HEK293T (cell line): Measurements from ENCODE around the gene CR2.
A peak's percentile ranks its signal among the peaks of the same experiment; 100 is the strongest.

Experiments
- CTCF ChIA-PET: fragments of 350-600 bp; formaldehyde crosslinking; extraction: SDS; loops from one replicate; lab custom pipeline; 2021; ENCODE audit warnings: antibody characterized with exemption, inconsistent platforms; lab: Yijun Ruan, JAX
- POLR2A ChIA-PET: fragments of 350-600 bp; formaldehyde crosslinking; extraction: SDS; loops from one replicate; lab custom pipeline; 2020; ENCODE audit warnings: antibody characterized with exemption, inconsistent platforms; lab: Yijun Ruan, JAX
- DNase-seq: peaks from one replicate; pipeline ENCODE4 v3.0.0; 2012; ENCODE audit warnings: mixed read lengths; ENCODE audit errors: extremely low spot score
- ARNT ChIP-seq: fragments of 450-650 bp; IDR thresholded peaks from 2 replicates; pipeline ENCODE4 v1.6.1; 2017; ENCODE audit warnings: mild to moderate bottlenecking
- BHLHE40 ChIP-seq: fragments of 450-650 bp; IDR thresholded peaks from 2 replicates; pipeline ENCODE4 v1.6.1; 2016; ENCODE audit warnings: mild to moderate bottlenecking, moderate library complexity, borderline replicate concordance
- CTBP1 ChIP-seq: fragments of 450-650 bp; IDR thresholded peaks from 2 replicates; pipeline ENCODE4 v1.6.1; 2016; ENCODE audit warnings: borderline replicate concordance
- ELF4 ChIP-seq: fragments of 450-650 bp; IDR thresholded peaks from 2 replicates; pipeline ENCODE4 v1.6.1; 2017; ENCODE audit warnings: antibody characterized with exemption
- FOXA1 ChIP-seq: fragments of 450-650 bp; IDR thresholded peaks from 2 replicates; pipeline ENCODE4 v1.6.1; 2016; ENCODE audit warnings: mild to moderate bottlenecking
- FOXK2 ChIP-seq: fragments of 450-650 bp; IDR thresholded peaks from 2 replicates; pipeline ENCODE4 v1.6.1; 2016; ENCODE audit warnings: mild to moderate bottlenecking
- FOXM1 ChIP-seq: fragments of 450-650 bp; IDR thresholded peaks from 2 replicates; pipeline ENCODE4 v1.6.1; 2017; ENCODE audit warnings: mild to moderate bottlenecking, borderline replicate concordance
- HDGF ChIP-seq: fragments of 450-650 bp; IDR thresholded peaks from 2 replicates; pipeline ENCODE4 v1.6.1; 2017; ENCODE audit warnings: antibody characterized with exemption, borderline replicate concordance
- L3MBTL2 ChIP-seq: fragments of 450-650 bp; conservative IDR thresholded peaks from 2 replicates; pipeline ENCODE4 v1.6.1; 2016; ENCODE audit warnings: mild to moderate bottlenecking
- LEF1 ChIP-seq: fragments of 450-650 bp; IDR thresholded peaks from 2 replicates; pipeline ENCODE4 v1.6.1; 2017; ENCODE audit warnings: mild to moderate bottlenecking, borderline replicate concordance
- NFRKB ChIP-seq: fragments of 450-650 bp; IDR thresholded peaks from 2 replicates; pipeline ENCODE4 v1.6.1; 2016; ENCODE audit warnings: mild to moderate bottlenecking, moderate library complexity
- PKNOX1 ChIP-seq: fragments of 450-650 bp; IDR thresholded peaks from 2 replicates; pipeline ENCODE4 v1.6.1; 2016
- SP1 ChIP-seq: fragments of 450-650 bp; IDR thresholded peaks from 2 replicates; pipeline ENCODE4 v1.6.1; 2017
- SUZ12 ChIP-seq: fragments of 450-650 bp; IDR thresholded peaks from 2 replicates; pipeline ENCODE4 v1.6.1; 2016; ENCODE audit warnings: mild to moderate bottlenecking
- TARDBP ChIP-seq: fragments of 450-650 bp; IDR thresholded peaks from 2 replicates; pipeline ENCODE4 v1.6.1; 2016
- ZNF384 ChIP-seq: fragments of 450-650 bp; IDR thresholded peaks from 2 replicates; pipeline ENCODE4 v1.6.1; 2016

The CR2 gene

GRCh38 chr1:207454046-207454964 lies at the start of gene CR2:
CR2 (plus strand) TSS chr1:207454328; CDS start chr1:207454419, 91 bp downstream.
- no peak for TF ChIP-seq NFRKB
- TF ChIP-seq L3MBTL2, result peak; percentile 90
- TF ChIP-seq FOXM1, result no peak
- ChIA-PET CTCF (interaction anchor here (1.2 to 2.5 kb wide), 3 partner anchors 13 to 45 kb away, joined by 3 to 11 read pairs (median 5); partner anchors contain the start of gene CR1), POLR2A (interaction anchor here (0.8 to 1.1 kb wide), 2 partner anchors 9 to 45 kb away, joined by 3 read pairs; no protein-coding TSS in a partner anchor)
- peak; percentile 61 for DNase-seq

- ChIA-PET CTCF (interaction anchor here (0.6 to 1.3 kb wide), 8 partner anchors 11 to 329 kb away, joined by 3 to 9 read pairs (median 4); no protein-coding TSS in a partner anchor), POLR2A (interaction anchor here (1.0 kb wide), 1 partner anchor 83 kb away, joined by 4 read pairs; the partner anchor contains the start of gene CD55)
- TF ChIP-seq LEF1, result no peak
- no peak for TF ChIP-seq ARNT
- TF ChIP-seq ZNF384, result peak; percentile 81
- TF ChIP-seq FOXM1, result no peak
- DNase-seq, result peak; percentile 65
Observed at GRCh38 chr1:207404849-207405525, 49.1 kb upstream of the CR2 start.

- no peak for DNase-seq
- TF ChIP-seq CTBP1, result no peak
- no peak for TF ChIP-seq HDGF
- TF ChIP-seq SP1, result no peak
- TF ChIP-seq ELF4, result no peak
- TF ChIP-seq PKNOX1, result no peak
- TF ChIP-seq LEF1, result no peak
- TF ChIP-seq TARDBP, result no peak
- no peak for TF ChIP-seq BHLHE40
- ChIA-PET POLR2A (no interaction called here), CTCF (interaction anchor here (1.3 kb wide), 2 partner anchors 33 to 322 kb away, joined by 3 to 9 read pairs; no protein-coding TSS in a partner anchor)
Observed at GRCh38 chr1:207405814-207406213, 48.3 kb upstream of the CR2 start.

GRCh38 chr1:207407655-207408260 lies 46.4 kb upstream of the CR2 start:
- no peak for TF ChIP-seq CTBP1
- TF ChIP-seq ELF4, result no peak
- TF ChIP-seq FOXK2, result no peak
- TF ChIP-seq ZNF384, result no peak
- TF ChIP-seq L3MBTL2, result no peak
- TF ChIP-seq ARNT, result no peak
- TF ChIP-seq FOXM1, result no peak
- TF ChIP-seq SUZ12, result no peak
- no peak for TF ChIP-seq BHLHE40
- TF ChIP-seq HDGF, result no peak
- TF ChIP-seq PKNOX1, result no peak
- no peak for TF ChIP-seq LEF1
- TF ChIP-seq FOXA1, result no peak
- no peak for TF ChIP-seq TARDBP
- no peak for TF ChIP-seq SP1
- TF ChIP-seq NFRKB, result no peak
- no peak for DNase-seq
- POLR2A ChIA-PET, result no interaction called here
- CTCF ChIA-PET, result no interaction called here

GRCh38 chr1:207412845-207413244 lies 41.3 kb upstream of the CR2 start:
- TF ChIP-seq SUZ12, result no peak
- no peak for TF ChIP-seq FOXM1
- no peak for TF ChIP-seq PKNOX1
- TF ChIP-seq FOXK2, result no peak
- no peak for TF ChIP-seq HDGF
- TF ChIP-seq SP1, result no peak
- TF ChIP-seq FOXA1, result no peak
- no peak for TF ChIP-seq NFRKB
- no peak for TF ChIP-seq TARDBP
- TF ChIP-seq ELF4, result no peak
- TF ChIP-seq CTBP1, result no peak
- no peak for TF ChIP-seq LEF1
- TF ChIP-seq BHLHE40, result no peak
- no peak for TF ChIP-seq ZNF384
- no peak for TF ChIP-seq ARNT
- TF ChIP-seq L3MBTL2, result no peak
- no peak for DNase-seq
- POLR2A ChIA-PET, result no interaction called here
- CTCF ChIA-PET, result no interaction called here
